Cortex of kidney (tissue), 1 donor: ENCODE measurements around the gene PRKCZ.

ENCODE experiments used
- DNase-seq: peaks from one replicate; lab custom pipeline; 2025; lab: John Stamatoyannopoulos, UW

PRKCZ gene

GRCh38 chr1:2024887-2025286 is 25.3 kb upstream of the PRKCZ start:
- no peak for DNase-seq

- no peak for DNase-seq
Measured at GRCh38 chr1:2025491-2025981, 24.7 kb upstream of the PRKCZ start.

- no peak for DNase-seq
Measured at GRCh38 chr1:2027961-2028583, 22.1 kb upstream of the PRKCZ start.

GRCh38 chr1:2028870-2029560 is 21.2 kb upstream of the PRKCZ start:
- no peak for DNase-seq

- DNase-seq = no peak
Measured at GRCh38 chr1:2029561-2029960, 20.6 kb upstream of the PRKCZ start.

- no peak for DNase-seq
Measured at GRCh38 chr1:2030076-2030871, 19.9 kb upstream of the PRKCZ start.

- DNase-seq = no peak
Measured at GRCh38 chr1:2031546-2032540, 18.4 kb upstream of the PRKCZ start.

- no peak for DNase-seq
Measured at GRCh38 chr1:2032737-2033136, 17.5 kb upstream of the PRKCZ start.

GRCh38 chr1:2033165-2033564 is 17.0 kb upstream of the PRKCZ start:
- no peak for DNase-seq

GRCh38 chr1:2036287-2036686 is 13.9 kb upstream of the PRKCZ start:
- DNase-seq = no peak

- no peak for DNase-seq
Measured at GRCh38 chr1:2037314-2037979, 12.8 kb upstream of the PRKCZ start.

GRCh38 chr1:2038229-2038628 is 12.0 kb upstream of the PRKCZ start:
- no peak for DNase-seq

- DNase-seq = no peak
Measured at GRCh38 chr1:2039251-2039650, 11.0 kb upstream of the PRKCZ start.

GRCh38 chr1:2041305-2041704 is 8.9 kb upstream of the PRKCZ start:
- no peak for DNase-seq

GRCh38 chr1:2041887-2042286 is 8.3 kb upstream of the PRKCZ start:
- no peak for DNase-seq

- no peak for DNase-seq
Measured at GRCh38 chr1:2042830-2043773, 7.1 kb upstream of the PRKCZ start.

- no peak for DNase-seq
Measured at GRCh38 chr1:2043886-2044285, 6.3 kb upstream of the PRKCZ start.

GRCh38 chr1:2044510-2045319 is 5.5 kb upstream of the PRKCZ start:
- no peak for DNase-seq
